Esophagus muscularis mucosa (tissue), 4 donors: ENCODE data around the gene IGFL2. TPM values are rescaled to one million over a fixed set of nuclear protein-coding genes. Genes with fewer than 3 reads are reported as not detected.
"Not testable (repeated sequence)": the region's sequence is repeated elsewhere in the genome, so short reads cannot be mapped to it uniquely, and the experiment has no call there.

ENCODE experiments used
- DNase-seq: peaks from one replicate; pipeline ENCODE4 v3.0.0-alpha.2; 2017; ENCODE audit errors: extremely low spot score
- H3K27ac ChIP-seq, 4 donors: fragments of 200-600 bp; sonication (generic); replicated peaks in 1 of 4; 1 replicate in 3 of 4; 2 replicates in 1 of 4; pipeline ENCODE4 v1.5.1; 2016 to 2019; ENCODE audit warnings: mild to moderate bottlenecking in 1 of 4
- H3K27me3 ChIP-seq, 4 donors: fragments of 200-600 bp; sonication (generic); one replicate each; pipeline versions ENCODE4 v1.5.1 to v1.6.0; 2016 to 2019
- H3K36me3 ChIP-seq, 4 donors: fragments of 200-600 bp; sonication (generic); one replicate each; pipeline ENCODE4 v1.5.1; 2016 to 2019
- H3K4me1 ChIP-seq, 4 donors: fragments of 200-600 bp; sonication (generic); one replicate each; pipeline ENCODE4 v1.5.1; 2016 to 2019
- H3K4me3 ChIP-seq, 4 donors: fragments of 200-600 bp; sonication (generic); 1 replicate in 2 of 4; 2 replicates in 2 of 4; pipeline ENCODE4 v1.5.1; 2016 to 2019; ENCODE audit warnings: mild to moderate bottlenecking in 4 of 4, moderate library complexity in 1 of 4
- H3K9me3 ChIP-seq, 4 donors: fragments of 200-600 bp; sonication (generic); 1 replicate in 3 of 4; 2 replicates in 1 of 4; pipeline ENCODE4 v1.5.1; 2016 to 2019
- CTCF ChIP-seq, 3 experiments: fragments of 200-600 bp in 2 of 3; fragments of 450-650 bp in 1 of 3; sonication (generic) in 2 of 3; IDR thresholded peaks; one replicate each; pipeline ENCODE4 v1.5.1; 2017 to 2019; ENCODE audit warnings: antibody characterized with exemption in 3 of 3, mild to moderate bottlenecking in 2 of 3, moderate library complexity in 1 of 3
- EP300 ChIP-seq: sonication (generic); formaldehyde crosslinking; IDR thresholded peaks from one replicate; pipeline ENCODE4 v1.6.1; 2017; ENCODE audit warnings: antibody characterized with exemption
- POLR2A ChIP-seq: fragments of 450-650 bp; IDR thresholded peaks from one replicate; pipeline ENCODE4 v1.6.1; 2017; ENCODE audit warnings: antibody characterized with exemption, moderate library complexity, mild to moderate bottlenecking, low read depth
- POLR2AphosphoS5 ChIP-seq, 2 donors: sonication (generic); formaldehyde crosslinking; IDR thresholded peaks; one replicate each; pipeline ENCODE4 v1.6.1; 2017; ENCODE audit warnings: antibody characterized with exemption in 2 of 2
- WGBS: methylation state at CpG from one replicate; pipeline ENCODE4 v1.1.5; 2018; 5-methylcytosine and 5-hydroxymethylcytosine counted together
- intact Hi-C: fragments of 100-400 bp; cut with DNase I; formaldehyde crosslinking; loops from one replicate; pipeline ENCODE4 v1.15.1; 2023
- total RNA-seq, 4 donors: library from RNA; depleted of rRNA; stranded (reverse); fragments of >200 nt; gene quantifications; one replicate each; pipeline versions ENCODE4 v1.1.0 to v1.2.1, GENCODE V29; 2016

Gene IGFL2
- total RNA-seq = not detected

DNA sequence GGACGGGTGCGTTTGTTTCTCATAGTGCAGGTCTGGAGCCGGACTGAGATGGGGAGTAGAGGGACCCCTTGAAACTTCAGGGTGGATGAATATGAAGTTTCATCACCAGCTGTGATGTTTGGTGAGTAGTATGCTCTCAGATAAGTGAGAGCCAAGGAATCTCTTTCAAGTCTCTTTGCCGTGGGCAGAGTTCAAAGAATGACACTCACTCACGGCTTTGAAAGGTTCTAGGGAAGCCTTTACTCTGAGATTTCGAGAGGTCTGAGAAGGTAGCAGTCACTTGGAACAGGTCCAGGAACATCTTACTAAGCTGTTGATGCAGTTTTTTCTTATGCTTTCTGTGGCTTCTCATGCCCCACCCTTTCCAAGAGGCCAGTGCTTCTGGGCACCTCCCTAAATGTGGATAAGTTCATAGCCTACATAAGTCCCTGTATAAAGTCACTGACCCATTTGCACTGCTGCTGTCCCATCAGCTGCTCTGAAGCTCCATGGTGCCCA lies at the start of gene IGFL2:
IGFL2 (plus strand) TSS at position 448 of the 498 bp plus-strand sequence; CDS start at position 489, 41 bp downstream.
- peaks cover 0 to 21% (median 0%) of the 10 kb centered on the region in 4 donors for H3K27me3 ChIP-seq
- no peak within 1 kb of the TSS for H3K27ac ChIP-seq
- no peaks in the 10 kb centered on the region for H3K36me3 ChIP-seq
- H3K4me3 ChIP-seq = no peak within 1 kb of the TSS
- no peaks in the 10 kb centered on the region for H3K9me3 ChIP-seq
- H3K4me1 ChIP-seq = no peaks in the 10 kb centered on the region
- intact Hi-C loops = no loop called here
- DNase-seq = peak; percentile 86
- WGBS = 72% methylated on average over 6 of the region's 6 CpGs
- no peak for TF ChIP-seq POLR2AphosphoS5 (IDR thresholded peaks at IDR 0.05)
- no peak for TF ChIP-seq CTCF (IDR thresholded peaks at IDR 0.05)
- no peak for TF ChIP-seq EP300
- no peak for TF ChIP-seq POLR2A

- 74% methylated on average over 1 of the region's 1 CpG for WGBS
Measured at GRCh38 chr19:46100344-46100743, 47.7 kb upstream of the IGFL2 start.

GRCh38 chr19:46101293-46101692 lies 46.7 kb upstream of the IGFL2 start:
- no peak for TF ChIP-seq CTCF (IDR thresholded peaks at IDR 0.05)
- no peak for TF ChIP-seq POLR2AphosphoS5 (IDR thresholded peaks at IDR 0.05)
- no peak for TF ChIP-seq POLR2A
- no peak for TF ChIP-seq EP300
- Histone ChIP-seq H3K4me1 (no peaks in the 10 kb centered on the region), H3K4me3 (no peak overlapping the region), H3K27me3 (peaks cover 0 to 21% (median 0%) of the 10 kb centered on the region in 4 donors), H3K27ac (no peak overlapping the region), H3K9me3 (peaks cover 0 to 21% (median 6%) of the 10 kb centered on the region in 4 donors), H3K36me3 (no peaks in the 10 kb centered on the region)
- DNase-seq = no peak
- 31% methylated on average over 4 of the region's 6 CpGs for WGBS
- intact Hi-C loops = no loop called here

More at GRCh38 chr19:46100344-46100743, 47.7 kb upstream of the IGFL2 start:
- Histone ChIP-seq H3K36me3 (no peaks in the 10 kb centered on the region), H3K27ac (no peak overlapping the region), H3K27me3 (peaks cover 0 to 21% (median 0%) of the 10 kb centered on the region in 4 donors), H3K9me3 (peaks cover 0 to 21% (median 6%) of the 10 kb centered on the region in 4 donors), H3K4me1 (no peaks in the 10 kb centered on the region), H3K4me3 (no peak overlapping the region)
- intact Hi-C loops = no loop called here
- no peak for TF ChIP-seq POLR2AphosphoS5 (IDR thresholded peaks at IDR 0.05)
- no peak for TF ChIP-seq EP300
- TF ChIP-seq POLR2A = no peak
- no peak for TF ChIP-seq CTCF (IDR thresholded peaks at IDR 0.05)
- DNase-seq = no peak

GRCh38 chr19:46102333-46102732 lies 45.7 kb upstream of the IGFL2 start:
- intact Hi-C loops, H3K27ac ChIP-seq, H3K36me3 ChIP-seq: not testable (repeated sequence)

GRCh38 chr19:46107371-46107770 lies 40.7 kb upstream of the IGFL2 start:
- no peaks in the 10 kb centered on the region for H3K9me3 ChIP-seq
- WGBS = 80% methylated on average over 6 of the region's 6 CpGs
- H3K27ac ChIP-seq = no peak overlapping the region
- H3K36me3 ChIP-seq = no peaks in the 10 kb centered on the region
- no peak for DNase-seq
- peaks cover 0 to 35% (median 0%) of the 10 kb centered on the region in 4 donors for H3K27me3 ChIP-seq
- intact Hi-C loops = no loop called here
- H3K4me3 ChIP-seq = no peak overlapping the region
- no peaks in the 10 kb centered on the region for H3K4me1 ChIP-seq
- TF ChIP-seq CTCF (IDR thresholded peaks at IDR 0.05) = no peak
- no peak for TF ChIP-seq POLR2AphosphoS5 (IDR thresholded peaks at IDR 0.05)
- no peak for TF ChIP-seq POLR2A
- TF ChIP-seq EP300 = no peak

More at GRCh38 chr19:46102333-46102732, 45.7 kb upstream of the IGFL2 start:
- not testable (repeated sequence) for DNase-seq, H3K4me3 ChIP-seq, H3K4me1 ChIP-seq
- peaks cover 0 to 13% (median 4%) of the 10 kb centered on the region in 4 donors for H3K9me3 ChIP-seq
- WGBS = 84% methylated on average over 7 of the region's 7 CpGs
- H3K27me3 ChIP-seq = peaks cover 0 to 25% (median 0%) of the 10 kb centered on the region in 4 donors
